Keratinocyte (primary cell): ENCODE measurements around the gene TMEM53. TPM values are rescaled to one million over a fixed set of nuclear protein-coding genes. Genes with fewer than 3 reads are reported as not detected.

Experiments
- DNase-seq: peaks from one replicate; pipeline ENCODE4 v3.0.0-alpha.2; 2011; ENCODE audit warnings: low read depth, missing footprints, low spot score
- FAIRE-seq: peaks from 2 replicates; lab custom pipeline; 2011; peaks lifted over from hg19 to GRCh38; lab: Jason Lieb, UNC
- H2AFZ ChIP-seq: 2 replicates; pipeline ENCODE4 v1.6.0; 2012; ENCODE audit warnings: low read length, control low read depth, inconsistent platforms; ENCODE audit not compliant: control insufficient read depth
- H3K27ac ChIP-seq: 2 replicates; pipeline ENCODE4 v1.5.1; 2011; ENCODE audit warnings: low read length; ENCODE audit not compliant: control insufficient read depth, insufficient read depth
- H3K27me3 ChIP-seq: 3 replicates; pipeline ENCODE4 v1.6.0; 2011; ENCODE audit warnings: low read length; ENCODE audit not compliant: control insufficient read depth, insufficient read depth; ENCODE audit errors: extremely low read depth
- H3K36me3 ChIP-seq, 2 experiments: 2 replicates in 1 of 2; 3 replicates in 1 of 2; pipeline ENCODE4 v1.5.1; 2011; ENCODE audit warnings: low read length in 2 of 2, mild to moderate bottlenecking in 1 of 2; ENCODE audit not compliant: control insufficient read depth in 2 of 2, insufficient read depth in 2 of 2; ENCODE audit errors: extremely low read depth in 1 of 2
- H3K4me1 ChIP-seq: 3 replicates; pipeline ENCODE4 v1.5.1; 2011; ENCODE audit warnings: low read length; ENCODE audit not compliant: control insufficient read depth, insufficient read depth; ENCODE audit errors: extremely low read depth
- H3K4me2 ChIP-seq: 3 replicates; pipeline ENCODE4 v1.6.0; 2011; ENCODE audit warnings: low read depth, low read length; ENCODE audit not compliant: control insufficient read depth, insufficient read depth; ENCODE audit errors: extremely low read depth
- H3K4me3 ChIP-seq, 3 experiments: fragments of 200-600 bp in 1 of 3; sonication (generic) in 1 of 3; 2 replicates in 2 of 3; 3 replicates in 1 of 3; pipeline ENCODE4 v1.5.1; 2011 to 2016; ENCODE audit warnings: low read length in 3 of 3, mild to moderate bottlenecking in 3 of 3, control low read depth in 2 of 3, inconsistent platforms in 1 of 3, low read depth in 1 of 3, mixed read lengths in 1 of 3, mixed run types in 1 of 3, moderate library complexity in 1 of 3; ENCODE audit not compliant: control insufficient read depth in 2 of 3, insufficient read depth in 2 of 3; ENCODE audit errors: extremely low read depth in 1 of 3
- H3K79me2 ChIP-seq: 2 replicates; pipeline ENCODE4 v1.6.0; 2012; ENCODE audit warnings: low read length; ENCODE audit not compliant: control insufficient read depth, insufficient read depth
- H3K9ac ChIP-seq: 3 replicates; pipeline ENCODE4 v1.6.0; 2011; ENCODE audit warnings: low read length; ENCODE audit not compliant: control insufficient read depth, insufficient read depth; ENCODE audit errors: extremely low read depth
- H3K9me1 ChIP-seq: 3 replicates; pipeline ENCODE4 v1.6.0; 2011; ENCODE audit warnings: low read length; ENCODE audit not compliant: control insufficient read depth, insufficient read depth; ENCODE audit errors: extremely low read depth
- H3K9me3 ChIP-seq: 2 replicates; pipeline ENCODE4 v1.5.1; 2012; ENCODE audit warnings: low read depth, low read length; ENCODE audit not compliant: control insufficient read depth
- H4K20me1 ChIP-seq: 3 replicates; pipeline ENCODE4 v1.6.0; 2011; ENCODE audit warnings: low read length; ENCODE audit not compliant: control insufficient read depth, insufficient read depth; ENCODE audit errors: extremely low read depth
- CTCF ChIP-seq, 3 experiments: IDR thresholded peaks in 1 of 3; conservative IDR thresholded peaks in 1 of 3; optimal IDR thresholded peaks in 1 of 3; 2 replicates in 2 of 3; 3 replicates in 1 of 3; pipeline versions ENCODE3 to v1.5.1; 2011; ENCODE audit warnings: low read length in 3 of 3, mild to moderate bottlenecking in 3 of 3, moderate library complexity in 2 of 3, control low read depth in 1 of 3, inconsistent platforms in 1 of 3; ENCODE audit not compliant: insufficient read depth in 2 of 3; ENCODE audit errors: extremely low read depth in 1 of 3
- EZH2 ChIP-seq: IDR thresholded peaks from one replicate; pipeline ENCODE4 v1.6.1; 2012; ENCODE audit warnings: inconsistent platforms, mild to moderate bottlenecking, low read length, moderate library complexity
- dilution Hi-C: fragments of 300-500 bp; cut with MboI; formaldehyde crosslinking; loops from one replicate; pipeline ENCODE4 v1.7.0; 2020; ENCODE audit warnings: low sequenced_read_pairs; ENCODE audit not compliant: extremely low pct_ligation_motif_present
- polyA plus RNA-seq, 5 experiments: library from polyadenylated mRNA; depleted of rRNA in 3 of 5; stranded (reverse) in 3 of 5; stranded (forward) in 1 of 5; unstranded in 1 of 5; fragments of >200 nt; gene quantifications; 1 replicate in 1 of 5; 2 replicates in 3 of 5; 3 replicates in 1 of 5; pipeline versions ENCODE4 v1.2.1 to v1.2.3, GENCODE V29; 2011 to 2012; ENCODE audit warnings: missing spikeins in 2 of 5, low read depth in 1 of 5, low replicate concordance in 1 of 5

The TMEM53 gene
- polyA plus RNA-seq, 1 donor (not counting 4 experiments of a cell fraction or from before 2014, with no cell fraction given) = 5.6 TPM

GRCh38 chr1:44642255-44642654, 32.0 kb downstream of the TMEM53 start:
- H4K20me1 ChIP-seq = no peaks in the 10 kb centered on the region
- H3K36me3 ChIP-seq = peaks cover 26 to 54% of the 10 kb centered on the region in 2 experiments
- FAIRE-seq (no peak), DNase-seq (no peak)
- no peak overlapping the region for H2AFZ ChIP-seq
- no peaks in the 10 kb centered on the region for H3K9me1 ChIP-seq
- peaks cover 14% of the 10 kb centered on the region for H3K4me1 ChIP-seq
- TF ChIP-seq CTCF (optimal IDR thresholded peaks at IDR 0.05 in 1 of 3, IDR thresholded peaks at IDR 0.05 in 1 of 3, conservative IDR thresholded peaks at IDR 0.05 in 1 of 3; ENCODE audit: extremely low read depth in 1 of 3, insufficient read depth in 2 of 3, low read length in 3 of 3) (no peak), EZH2 (no peak)
- H3K9ac ChIP-seq = no peak overlapping the region
- H3K9me3 ChIP-seq = no peaks in the 10 kb centered on the region
- dilution Hi-C loops = no loop called here
- H3K4me2 ChIP-seq = no peak overlapping the region
- no peak overlapping the region for H3K27ac ChIP-seq
- H3K4me3 ChIP-seq = no peak overlapping the region
- no peaks in the 10 kb centered on the region for H3K79me2 ChIP-seq
- no peaks in the 10 kb centered on the region for H3K27me3 ChIP-seq

- H3K9me3 ChIP-seq = no peaks in the 10 kb centered on the region
- peaks cover 22% of the 10 kb centered on the region for H3K4me1 ChIP-seq
- no peak for DNase-seq
- H3K79me2 ChIP-seq = no peaks in the 10 kb centered on the region
- no peak overlapping the region for H3K4me3 ChIP-seq
- peaks cover 4% of the 10 kb centered on the region for H3K9me1 ChIP-seq
- FAIRE-seq = no peak
- no peak overlapping the region for H3K27ac ChIP-seq
- peaks cover 5% of the 10 kb centered on the region for H4K20me1 ChIP-seq
- no peaks in the 10 kb centered on the region for H3K27me3 ChIP-seq
- no peak overlapping the region for H2AFZ ChIP-seq
- no peak overlapping the region for H3K9ac ChIP-seq
- dilution Hi-C loops = no loop called here
- H3K4me2 ChIP-seq = no peak overlapping the region
- H3K36me3 ChIP-seq = peaks cover 25 to 49% of the 10 kb centered on the region in 2 experiments
- TF ChIP-seq EZH2 (no peak), CTCF (optimal IDR thresholded peaks at IDR 0.05 in 1 of 3, IDR thresholded peaks at IDR 0.05 in 1 of 3, conservative IDR thresholded peaks at IDR 0.05 in 1 of 3; ENCODE audit: extremely low read depth in 1 of 3, insufficient read depth in 2 of 3, low read length in 3 of 3) (no peak)
Measured at GRCh38 chr1:44641126-44642102, 32.9 kb downstream of the TMEM53 start.
